KMS-11 (cell line): ENCODE results near the gene ERC2.

Source experiments
- H2AFZ ChIP-seq: fragments of 200-600 bp; sonication (generic); 2 replicates; pipeline ENCODE4 v1.6.1; 2016; ENCODE audit warnings: antibody characterized with exemption, mixed run types, low read depth
- H3K27ac ChIP-seq: fragments of 200-600 bp; sonication (generic); 2 replicates; pipeline ENCODE4 v1.6.1; 2016; ENCODE audit warnings: mild to moderate bottlenecking, mixed run types
- H3K27me3 ChIP-seq: fragments of 200-600 bp; sonication (generic); 2 replicates; pipeline ENCODE4 v1.6.1; 2017; ENCODE audit warnings: mild to moderate bottlenecking, low read depth, mixed run types, moderate library complexity; ENCODE audit not compliant: insufficient read depth
- H3K36me3 ChIP-seq: fragments of 200-600 bp; sonication (generic); 2 replicates; pipeline ENCODE4 v1.6.1; 2017; ENCODE audit warnings: mild to moderate bottlenecking, mixed run types; ENCODE audit not compliant: insufficient read depth
- H3K4me1 ChIP-seq: fragments of 200-600 bp; sonication (generic); 2 replicates; pipeline ENCODE4 v1.6.1; 2016; ENCODE audit warnings: mild to moderate bottlenecking, low read depth, mixed run types; ENCODE audit not compliant: poor library complexity, severe bottlenecking
- H3K4me2 ChIP-seq: fragments of 200-600 bp; sonication (generic); 2 replicates; pipeline ENCODE4 v1.7.0; 2016; ENCODE audit warnings: mild to moderate bottlenecking, mixed run types
- H3K4me3 ChIP-seq: fragments of 200-600 bp; sonication (generic); IDR thresholded peaks from 2 replicates; pipeline ENCODE4 v1.6.1; 2017; ENCODE audit warnings: low read depth, low read length, mixed read lengths; ENCODE audit not compliant: insufficient read depth
- H3K79me2 ChIP-seq: fragments of 200-600 bp; sonication (generic); 2 replicates; pipeline ENCODE4 v1.6.1; 2016; ENCODE audit warnings: low read depth, mixed run types; ENCODE audit not compliant: insufficient read depth
- H3K9ac ChIP-seq: fragments of 200-600 bp; sonication (generic); 2 replicates; pipeline ENCODE4 v1.6.1; 2016; ENCODE audit warnings: mild to moderate bottlenecking, mixed run types
- H4K20me1 ChIP-seq: fragments of 200-600 bp; sonication (generic); 2 replicates; pipeline ENCODE4 v1.6.1; 2016; ENCODE audit warnings: mild to moderate bottlenecking, mixed run types; ENCODE audit not compliant: insufficient read depth
- CTCF ChIP-seq: fragments of 200-600 bp; sonication (generic); conservative IDR thresholded peaks from 2 replicates; pipeline ENCODE4 v1.6.1; 2017; ENCODE audit warnings: low read depth, mild to moderate bottlenecking, antibody characterized with exemption, low read length, moderate library complexity, mixed read lengths

The ERC2 gene

GRCh38 chr3:55742832-55743136 is 725.5 kb downstream of the ERC2 start:
- Histone ChIP-seq H4K20me1 (no peaks in the 10 kb centered on the region), H3K4me3 (no peak overlapping the region), H2AFZ (no peak overlapping the region), H3K4me2 (no peak overlapping the region), H3K79me2 (no peaks in the 10 kb centered on the region), H3K9ac (no peak overlapping the region), H3K4me1 (no peaks in the 10 kb centered on the region), H3K36me3 (no peaks in the 10 kb centered on the region), H3K27ac (no peak overlapping the region), H3K27me3 (no peaks in the 10 kb centered on the region)
- no peak for TF ChIP-seq CTCF

DNA sequence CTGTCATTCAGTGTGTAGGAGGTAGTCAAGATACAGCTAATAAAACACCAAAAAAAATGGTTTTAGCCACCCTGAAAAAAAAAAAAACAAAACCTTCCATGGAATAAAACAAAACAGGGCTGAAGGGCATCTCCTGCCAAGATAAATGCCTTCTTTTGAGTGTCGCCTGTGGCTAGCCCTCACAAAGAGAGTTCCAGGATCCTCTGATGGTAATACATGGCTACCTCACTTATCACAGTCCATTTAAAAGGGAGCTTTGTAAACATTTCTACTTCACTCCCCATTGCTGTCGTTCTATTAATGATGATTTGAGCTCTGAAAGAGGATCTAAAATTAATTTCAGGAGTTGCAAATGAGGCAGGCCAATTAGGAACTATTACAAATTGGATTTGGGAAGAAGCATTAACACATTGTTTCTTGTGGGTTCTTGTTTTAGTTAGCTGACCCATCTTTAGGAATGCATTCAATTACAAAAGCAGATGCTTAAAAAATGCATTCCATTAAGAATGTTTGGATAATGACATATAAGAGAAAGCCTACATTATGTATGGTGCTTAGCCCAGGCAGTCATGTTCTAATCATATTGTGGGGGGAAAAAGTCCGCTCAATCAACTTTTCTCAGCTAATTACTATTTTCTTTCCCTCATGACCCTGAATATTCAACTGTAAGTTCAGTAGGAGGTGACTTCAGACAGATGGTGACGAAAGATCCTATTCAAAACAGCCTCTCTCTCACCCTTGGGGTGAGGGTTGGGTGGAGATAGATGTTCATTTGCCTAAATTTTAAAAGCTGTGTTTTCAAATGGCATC is 726.0 kb downstream of the ERC2 start:
- Histone ChIP-seq H3K4me1 (no peaks in the 10 kb centered on the region), H3K4me2 (no peak overlapping the region), H2AFZ (no peak overlapping the region), H3K4me3 (no peak overlapping the region), H3K27me3 (no peaks in the 10 kb centered on the region), H3K79me2 (no peaks in the 10 kb centered on the region), H3K27ac (no peak overlapping the region), H3K9ac (no peak overlapping the region), H4K20me1 (no peaks in the 10 kb centered on the region), H3K36me3 (no peaks in the 10 kb centered on the region)
- no peak for TF ChIP-seq CTCF

DNA sequence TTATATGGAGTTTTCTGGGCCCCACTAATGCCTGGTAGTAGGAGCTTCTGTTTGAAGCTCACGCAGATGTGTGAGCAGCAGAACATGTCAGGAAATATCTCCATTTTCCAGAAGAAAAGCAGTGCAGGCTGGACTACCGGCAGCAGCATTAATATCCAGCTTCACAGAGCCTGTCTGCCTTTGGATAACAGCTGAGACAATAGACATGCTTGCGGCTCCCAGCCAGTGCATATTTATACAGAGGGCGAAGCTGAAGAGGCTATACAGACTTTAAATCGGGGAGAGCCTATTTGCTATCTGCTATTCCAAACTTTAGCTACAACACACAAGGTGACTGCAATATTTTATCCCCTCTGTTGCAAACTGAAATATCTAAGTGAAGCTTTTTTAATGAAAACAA is 731.1 kb downstream of the ERC2 start:
- Histone ChIP-seq H3K9ac (no peak overlapping the region), H3K27ac (no peak overlapping the region), H3K4me3 (no peak overlapping the region), H3K79me2 (no peaks in the 10 kb centered on the region), H3K4me1 (no peaks in the 10 kb centered on the region), H4K20me1 (no peaks in the 10 kb centered on the region), H3K27me3 (no peaks in the 10 kb centered on the region), H3K4me2 (no peak overlapping the region), H3K36me3 (no peaks in the 10 kb centered on the region), H2AFZ (no peak overlapping the region)
- TF ChIP-seq CTCF, result no peak

DNA sequence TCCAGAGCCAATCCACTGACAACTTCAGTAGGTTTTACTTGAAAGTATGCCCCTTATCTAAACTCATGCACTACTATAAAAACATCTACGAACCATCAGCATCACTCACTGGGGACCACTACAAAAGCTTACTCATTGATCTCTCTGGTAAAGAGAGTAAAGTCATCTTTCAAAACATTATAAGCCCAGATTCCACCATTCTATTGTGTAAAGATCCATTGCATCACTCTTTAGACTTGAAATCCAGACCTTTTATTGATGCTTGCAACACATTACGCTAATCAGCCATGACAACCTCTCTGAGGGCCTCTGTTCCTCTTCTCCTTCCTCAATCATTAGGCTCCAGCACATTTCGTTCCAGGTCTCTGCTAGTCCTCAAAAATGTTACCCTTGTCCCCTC is 732.3 kb downstream of the ERC2 start:
- H3K27me3 ChIP-seq, result no peaks in the 10 kb centered on the region

More for the DNA sequence above, 732.3 kb downstream of the ERC2 start:
- H3K4me1 ChIP-seq, result no peaks in the 10 kb centered on the region
- H3K36me3 ChIP-seq, result no peaks in the 10 kb centered on the region
- no peak overlapping the region for H3K9ac ChIP-seq
- no peaks in the 10 kb centered on the region for H4K20me1 ChIP-seq
- no peak overlapping the region for H2AFZ ChIP-seq
- H3K27ac ChIP-seq, result no peak overlapping the region
- H3K79me2 ChIP-seq, result no peaks in the 10 kb centered on the region
- no peak overlapping the region for H3K4me2 ChIP-seq
- TF ChIP-seq CTCF, result no peak
- no peak overlapping the region for H3K4me3 ChIP-seq
